Activated T-cell treated with anti-CD3 and anti-CD28 coated beads, Interleukin-2, amount 50 U/mL, for 1 hour (primary cell): Measurements from ENCODE around the gene CEBPA.
"Not testable (repeated sequence)": the region's sequence is repeated elsewhere in the genome, so short reads cannot be mapped to it uniquely, and the experiment has no call there.

Source experiments
- DNase-seq: peaks from one replicate; pipeline ENCODE4 v3.0.0-alpha.2; 2020

The CEBPA gene

GRCh38 chr19:33323093-33323820, 20.9 kb upstream of the CEBPA start:
- DNase-seq = no peak

GRCh38 chr19:33320636-33321035, 18.3 kb upstream of the CEBPA start:
- no peak for DNase-seq

- DNase-seq = not testable (repeated sequence)
These were observed 15.7 kb upstream of the CEBPA start for GRCh38 chr19:33317991-33318390.

GRCh38 chr19:33317517-33317916, 15.2 kb upstream of the CEBPA start:
- no peak for DNase-seq

GRCh38 chr19:33316541-33317264, 14.4 kb upstream of the CEBPA start:
- no peak for DNase-seq

GRCh38 chr19:33312808-33313207, 10.5 kb upstream of the CEBPA start:
- not testable (repeated sequence) for DNase-seq

- DNase-seq = no peak
These were observed 9.7 kb upstream of the CEBPA start for GRCh38 chr19:33312065-33312464.

GRCh38 chr19:33311326-33311682, 9.0 kb upstream of the CEBPA start:
- DNase-seq = no peak

- DNase-seq = no peak
These were observed 8.4 kb upstream of the CEBPA start for GRCh38 chr19:33310606-33311325.

GRCh38 chr19:33309826-33310225, 7.5 kb upstream of the CEBPA start:
- no peak for DNase-seq

- no peak for DNase-seq
These were observed 4.8 kb upstream of the CEBPA start for GRCh38 chr19:33306853-33307792.

GRCh38 chr19:33306191-33306590, 3.9 kb upstream of the CEBPA start:
- DNase-seq = no peak

GRCh38 chr19:33304760-33305647, 2.7 kb upstream of the CEBPA start:
- DNase-seq = no peak

- DNase-seq = no peak
These were observed 2.0 kb upstream of the CEBPA start for GRCh38 chr19:33304371-33304759.

- no peak for DNase-seq
These were observed 1.5 kb upstream of the CEBPA start for GRCh38 chr19:33303791-33304345.

GRCh38 chr19:33302974-33303790, 848 bp upstream of the CEBPA start:
- peak; percentile 27 for DNase-seq

- no peak for DNase-seq
These were observed 497 bp downstream of the CEBPA start for GRCh38 chr19:33301900-33302174.

- no peak for DNase-seq
These were observed 1.0 kb downstream of the CEBPA start for GRCh38 chr19:33301144-33301899.

- no peak for DNase-seq
These were observed 1.5 kb downstream of the CEBPA start for GRCh38 chr19:33300894-33301143.
